ENCODE measurements around the gene RECK.
A peak's percentile ranks its signal among the peaks of the same experiment; 100 is the strongest.

DNA sequence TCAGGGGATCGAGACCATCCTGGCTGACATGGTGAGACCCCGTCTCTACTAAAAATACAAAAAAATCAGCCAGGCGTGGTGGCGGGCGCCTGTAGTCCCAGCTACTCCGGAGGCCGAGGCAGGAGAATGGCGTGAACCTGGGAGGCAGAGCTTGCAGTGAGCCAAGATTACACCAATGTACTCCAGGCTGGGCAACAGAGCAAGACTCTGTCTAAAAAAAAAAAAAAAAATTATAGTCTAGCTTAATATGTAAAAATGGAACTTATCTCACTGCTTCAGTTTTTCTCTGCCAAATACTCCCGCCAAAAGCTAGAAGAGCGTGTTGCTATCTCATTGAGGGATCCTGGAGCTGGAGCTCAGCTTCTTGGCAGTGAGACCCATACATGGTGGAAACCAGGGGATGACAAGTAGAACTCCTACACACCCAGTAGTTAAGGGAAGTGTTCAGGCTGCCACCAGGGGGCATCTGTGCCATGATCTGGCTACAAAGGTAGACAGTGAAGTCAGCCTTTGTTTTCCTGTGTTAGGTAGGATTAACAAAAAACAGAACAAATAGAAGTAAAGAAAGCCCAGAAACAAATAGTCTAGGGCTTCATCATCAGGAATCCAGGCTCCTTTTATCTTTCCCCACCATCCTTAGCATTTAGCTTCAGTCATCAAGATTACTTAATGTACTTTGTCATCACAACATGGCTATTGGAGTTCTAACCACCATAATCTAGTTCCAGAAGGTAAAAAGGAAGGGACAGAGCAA is 66.2 kb downstream of the RECK start:
- TF ChIP-seq, protein P1, sequence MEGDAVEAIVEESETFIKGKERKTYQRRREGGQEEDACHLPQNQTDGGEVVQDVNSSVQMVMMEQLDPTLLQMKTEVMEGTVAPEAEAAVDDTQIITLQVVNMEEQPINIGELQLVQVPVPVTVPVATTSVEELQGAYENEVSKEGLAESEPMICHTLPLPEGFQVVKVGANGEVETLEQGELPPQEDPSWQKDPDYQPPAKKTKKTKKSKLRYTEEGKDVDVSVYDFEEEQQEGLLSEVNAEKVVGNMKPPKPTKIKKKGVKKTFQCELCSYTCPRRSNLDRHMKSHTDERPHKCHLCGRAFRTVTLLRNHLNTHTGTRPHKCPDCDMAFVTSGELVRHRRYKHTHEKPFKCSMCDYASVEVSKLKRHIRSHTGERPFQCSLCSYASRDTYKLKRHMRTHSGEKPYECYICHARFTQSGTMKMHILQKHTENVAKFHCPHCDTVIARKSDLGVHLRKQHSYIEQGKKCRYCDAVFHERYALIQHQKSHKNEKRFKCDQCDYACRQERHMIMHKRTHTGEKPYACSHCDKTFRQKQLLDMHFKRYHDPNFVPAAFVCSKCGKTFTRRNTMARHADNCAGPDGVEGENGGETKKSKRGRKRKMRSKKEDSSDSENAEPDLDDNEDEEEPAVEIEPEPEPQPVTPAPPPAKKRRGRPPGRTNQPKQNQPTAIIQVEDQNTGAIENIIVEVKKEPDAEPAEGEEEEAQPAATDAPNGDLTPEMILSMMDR (IDR thresholded peaks at IDR 0.05 in 4 of 5, conservative IDR thresholded peaks at IDR 0.05 in 1 of 5): peak; percentile 50 to 74 (median 68)
- no peak for TF ChIP-seq POLR2A (IDR thresholded peaks at IDR 0.05)
